Mesendoderm (in vitro differentiated cells): ENCODE data around the gene RASGRP2.

ENCODE experiments used
- DNase-seq: peaks from one replicate; pipeline ENCODE4 v3.0.0; 2013
- H2AK5ac ChIP-seq: 2 replicates; pipeline ENCODE4 v1.6.1; 2013; ENCODE audit warnings: low read length, inconsistent platforms
- H2BK120ac ChIP-seq: 2 replicates; pipeline ENCODE4 v1.6.1; 2013; ENCODE audit warnings: low read depth, mild to moderate bottlenecking, low read length, moderate library complexity, mixed read lengths
- H2BK15ac ChIP-seq: replicated peaks from 2 replicates; pipeline ENCODE4 v1.6.1; 2013; ENCODE audit warnings: low read depth, mild to moderate bottlenecking, moderate library complexity
- H2BK5ac ChIP-seq: 2 replicates; pipeline ENCODE4 v1.6.1; 2013; ENCODE audit warnings: low read length, inconsistent platforms
- H3K18ac ChIP-seq: 2 replicates; pipeline ENCODE4 v1.6.1; 2013; ENCODE audit warnings: mild to moderate bottlenecking, low read length, mixed read lengths
- H3K23ac ChIP-seq: one replicate; pipeline ENCODE4 v1.6.1; 2013; ENCODE audit warnings: low read length
- H3K27ac ChIP-seq: 2 replicates; pipeline ENCODE4 v1.5.1; 2013; ENCODE audit warnings: low read depth, mild to moderate bottlenecking, inconsistent platforms, low read length, moderate library complexity
- H3K27me3 ChIP-seq: 2 replicates; pipeline ENCODE4 v1.6.1; 2013; ENCODE audit warnings: low read length, control low read depth, mild to moderate bottlenecking, inconsistent platforms; ENCODE audit not compliant: insufficient read depth, poor library complexity
- H3K36me3 ChIP-seq: 2 replicates; pipeline ENCODE4 v1.6.1; 2013; ENCODE audit warnings: low read length, inconsistent platforms; ENCODE audit not compliant: control insufficient read depth, insufficient read depth
- H3K4ac ChIP-seq: one replicate; pipeline ENCODE4 v1.6.1; 2013; ENCODE audit warnings: low read depth, mild to moderate bottlenecking, low read length, moderate library complexity
- H3K4me1 ChIP-seq: 2 replicates; pipeline ENCODE4 v1.6.1; 2013; ENCODE audit warnings: low read depth, low read length, inconsistent platforms; ENCODE audit not compliant: control insufficient read depth
- H3K4me2 ChIP-seq: 2 replicates; pipeline ENCODE4 v1.6.1; 2013; ENCODE audit warnings: low read length
- H3K4me3 ChIP-seq: 2 replicates; pipeline ENCODE4 v1.5.1; 2013; ENCODE audit warnings: mild to moderate bottlenecking, low read length
- H3K56ac ChIP-seq: one replicate; pipeline ENCODE4 v1.6.1; 2013; ENCODE audit warnings: low read length
- H3K79me1 ChIP-seq: 2 replicates; pipeline ENCODE4 v1.6.1; 2013; ENCODE audit warnings: low read length, inconsistent platforms
- H3K79me2 ChIP-seq: 2 replicates; pipeline ENCODE4 v1.6.1; 2013; ENCODE audit warnings: mild to moderate bottlenecking, low read length; ENCODE audit not compliant: control insufficient read depth, insufficient read depth
- H3K9ac ChIP-seq: 2 replicates; pipeline ENCODE4 v1.6.1; 2013; ENCODE audit warnings: low read length, inconsistent platforms
- H4K5ac ChIP-seq: one replicate; pipeline ENCODE4 v1.6.1; 2013; ENCODE audit warnings: low read length
- H4K8ac ChIP-seq: one replicate; pipeline ENCODE4 v1.6.1; 2013; ENCODE audit warnings: low read depth, mild to moderate bottlenecking, control low read depth, low read length, moderate library complexity
- WGBS: extraction: QIAGEN DNeasy Blood & Tissue Kit; methylation state at CpG from one replicate; pipeline ENCODE4 v1.1.7; 2013; ENCODE audit warnings: low lambda C conversion rate, missing lambda C conversion rate; ENCODE audit not compliant: insufficient coverage; ENCODE audit errors: extremely low coverage; 5-methylcytosine and 5-hydroxymethylcytosine counted together

Gene RASGRP2

GRCh38 chr11:64716473-64717267 lies 27.3 kb downstream of the RASGRP2 start:
- no peak for DNase-seq
- no peak overlapping the region for H4K5ac ChIP-seq
- H3K4ac ChIP-seq, result no peak overlapping the region
- H3K36me3 ChIP-seq, result no peaks in the 10 kb centered on the region
- H3K4me3 ChIP-seq, result no peak overlapping the region
- H3K27ac ChIP-seq, result no peak overlapping the region
- no CpG with 5 or more reads among the region's 21 CpGs for WGBS
- H4K8ac ChIP-seq, result no peak overlapping the region
- no peak overlapping the region for H3K56ac ChIP-seq
- no peak overlapping the region for H2AK5ac ChIP-seq
- no peak overlapping the region for H2BK15ac ChIP-seq
- no peaks in the 10 kb centered on the region for H3K79me2 ChIP-seq
- H2BK120ac ChIP-seq, result no peak overlapping the region
- H3K23ac ChIP-seq, result no peak overlapping the region
- peaks cover 17% of the 10 kb centered on the region for H3K27me3 ChIP-seq
- H3K9ac ChIP-seq, result no peak overlapping the region
- H3K4me2 ChIP-seq, result no peak overlapping the region
- no peaks in the 10 kb centered on the region for H3K79me1 ChIP-seq
- no peaks in the 10 kb centered on the region for H3K4me1 ChIP-seq
- H2BK5ac ChIP-seq, result no peak overlapping the region
- no peak overlapping the region for H3K18ac ChIP-seq

GRCh38 chr11:64715756-64716472 lies 28.0 kb downstream of the RASGRP2 start:
- Histone ChIP-seq H3K36me3 (no peaks in the 10 kb centered on the region), H2BK120ac (no peak overlapping the region), H3K4me2 (no peak overlapping the region), H3K27me3 (peaks cover 17% of the 10 kb centered on the region), H3K27ac (no peak overlapping the region), H2AK5ac (no peak overlapping the region), H3K4ac (no peak overlapping the region), H3K4me3 (no peak overlapping the region), H2BK15ac (no peak overlapping the region), H3K18ac (no peak overlapping the region), H3K56ac (no peak overlapping the region), H3K79me2 (no peaks in the 10 kb centered on the region), H3K4me1 (peaks cover 2% of the 10 kb centered on the region), H4K8ac (no peak overlapping the region), H3K9ac (no peak overlapping the region), H2BK5ac (no peak overlapping the region), H3K79me1 (no peaks in the 10 kb centered on the region), H3K23ac (no peak overlapping the region), H4K5ac (no peak overlapping the region)
- DNase-seq, result no peak
- no CpG with 5 or more reads among the region's 13 CpGs for WGBS

GRCh38 chr11:64715110-64715509 lies 28.8 kb downstream of the RASGRP2 start:
- no peak overlapping the region for H3K56ac ChIP-seq
- no peak overlapping the region for H3K27ac ChIP-seq
- H2BK120ac ChIP-seq, result no peak overlapping the region
- no peak overlapping the region for H3K18ac ChIP-seq
- no peak overlapping the region for H4K5ac ChIP-seq
- no peaks in the 10 kb centered on the region for H3K79me2 ChIP-seq
- no peak overlapping the region for H3K23ac ChIP-seq
- no peak overlapping the region for H3K4ac ChIP-seq
- H2BK15ac ChIP-seq, result no peak overlapping the region
- H3K4me1 ChIP-seq, result peaks cover 6% of the 10 kb centered on the region
- no peak overlapping the region for H3K9ac ChIP-seq
- no peak overlapping the region for H3K4me3 ChIP-seq
- H2BK5ac ChIP-seq, result no peak overlapping the region
- WGBS, result no CpG with 5 or more reads among the region's 5 CpGs
- no peaks in the 10 kb centered on the region for H3K79me1 ChIP-seq
- no peaks in the 10 kb centered on the region for H3K36me3 ChIP-seq
- no peak overlapping the region for H2AK5ac ChIP-seq
- DNase-seq, result no peak
- H4K8ac ChIP-seq, result no peak overlapping the region
- peaks cover 17% of the 10 kb centered on the region for H3K27me3 ChIP-seq
- no peak overlapping the region for H3K4me2 ChIP-seq

GRCh38 chr11:64714666-64715065 lies 29.3 kb downstream of the RASGRP2 start:
- Histone ChIP-seq H2BK120ac (no peak overlapping the region), H3K4me2 (no peak overlapping the region), H2BK15ac (no peak overlapping the region), H4K5ac (no peak overlapping the region), H3K27me3 (peaks cover 17% of the 10 kb centered on the region), H3K79me2 (no peaks in the 10 kb centered on the region), H3K79me1 (no peaks in the 10 kb centered on the region), H2BK5ac (no peak overlapping the region), H3K4ac (no peak overlapping the region), H3K4me3 (no peak overlapping the region), H3K9ac (no peak overlapping the region), H3K36me3 (no peaks in the 10 kb centered on the region), H4K8ac (no peak overlapping the region), H3K4me1 (peaks cover 6% of the 10 kb centered on the region), H3K56ac (no peak overlapping the region), H3K23ac (no peak overlapping the region), H3K27ac (no peak overlapping the region), H2AK5ac (no peak overlapping the region), H3K18ac (no peak overlapping the region)
- no peak for DNase-seq
- WGBS, result no CpG with 5 or more reads among the region's 5 CpGs

GRCh38 chr11:64713781-64714363 lies 30.1 kb downstream of the RASGRP2 start:
- Histone ChIP-seq H2BK120ac (no peak overlapping the region), H4K8ac (no peak overlapping the region), H2BK5ac (no peak overlapping the region), H3K9ac (no peak overlapping the region), H3K18ac (no peak overlapping the region), H3K36me3 (no peaks in the 10 kb centered on the region), H3K4me3 (no peak overlapping the region), H3K4me1 (peaks cover 6% of the 10 kb centered on the region), H4K5ac (no peak overlapping the region), H2AK5ac (no peak overlapping the region), H3K79me1 (no peaks in the 10 kb centered on the region), H3K4ac (no peak overlapping the region), H3K56ac (no peak overlapping the region), H3K27me3 (peaks cover 17% of the 10 kb centered on the region), H3K27ac (no peak overlapping the region), H3K4me2 (no peak overlapping the region), H3K79me2 (no peaks in the 10 kb centered on the region), H3K23ac (no peak overlapping the region), H2BK15ac (no peak overlapping the region)
- no CpG with 5 or more reads among the region's 39 CpGs for WGBS
- DNase-seq, result peak; percentile 76
